HG02870 (cell line): ENCODE data around the gene PDGFD.

ENCODE experiments used
- ATAC-seq: cut with Tn5 transposase; IDR thresholded peaks from one replicate; pipeline ENCODE4 v1.9.1; 2021; ENCODE audit warnings: mild to moderate bottlenecking, moderate library complexity; ENCODE audit not compliant: unreplicated experiment

Gene PDGFD

DNA sequence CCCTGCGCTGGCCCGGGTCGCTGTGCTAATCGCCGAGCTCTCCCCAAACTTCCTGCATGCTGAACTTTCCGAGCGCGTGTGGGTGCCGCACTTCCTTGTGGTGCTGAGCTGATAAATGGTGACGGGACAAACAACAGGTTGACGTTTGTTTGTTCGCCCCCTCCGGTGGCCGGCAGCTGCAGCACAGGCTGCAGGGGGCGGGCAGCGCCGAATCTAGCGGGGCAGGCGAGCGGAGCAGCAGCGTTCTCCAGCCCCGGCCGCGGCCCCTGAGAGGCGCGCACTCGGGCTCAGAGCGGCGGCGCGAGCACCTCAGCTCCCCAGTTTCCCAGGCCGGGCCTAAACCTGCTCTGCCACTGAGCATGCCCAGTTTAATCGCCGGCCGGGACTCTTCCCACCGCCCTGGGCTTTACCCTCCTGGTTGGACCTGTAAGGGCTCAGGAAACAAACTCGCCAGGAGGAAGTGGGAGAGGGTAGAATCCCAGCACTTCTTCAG, at the start of gene PDGFD:
TSS of gene PDGFD (minus strand) at position 120 of the 493 bp plus-strand sequence.
- ATAC-seq = peak; percentile 87

- ATAC-seq = no peak
Measured at GRCh38 chr11:104206936-104207335, 43.0 kb upstream of the PDGFD start.

DNA sequence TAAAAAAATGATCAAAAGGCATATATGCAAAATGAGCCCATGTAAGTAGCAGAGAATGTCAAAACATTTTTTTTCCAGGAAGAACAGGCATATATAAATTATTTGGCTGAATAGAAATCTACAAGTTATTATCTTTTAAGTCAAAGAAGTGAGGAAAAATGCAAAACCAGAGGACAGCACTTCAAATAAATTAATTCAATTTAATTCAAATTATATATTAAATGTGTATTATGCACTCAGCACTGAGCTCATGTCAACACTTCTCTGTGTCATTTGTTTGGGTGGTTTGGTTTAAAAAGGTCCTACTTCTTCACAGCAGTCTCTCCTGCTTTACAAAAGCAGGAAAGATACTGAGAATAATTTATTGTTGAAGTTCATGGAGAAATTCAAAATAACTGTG, 41.9 kb upstream of the PDGFD start:
- ATAC-seq = no peak

DNA sequence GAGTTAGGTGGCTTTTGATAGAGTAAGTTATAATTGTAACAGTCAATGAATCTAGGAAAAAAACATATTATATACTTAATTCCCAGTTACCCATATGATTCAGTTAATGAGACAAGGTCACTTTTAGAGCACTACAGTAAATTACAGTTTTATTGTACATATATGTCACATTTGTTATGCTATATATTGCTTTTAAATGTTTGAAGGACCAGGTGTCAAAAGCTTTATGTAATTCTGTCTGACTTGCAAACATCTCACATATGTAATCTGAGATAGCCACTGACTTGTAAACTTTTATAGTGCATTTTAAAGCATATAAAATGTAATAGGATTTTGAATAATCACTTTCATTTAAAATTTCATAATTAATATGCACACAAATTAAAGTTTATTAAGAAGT, 36.7 kb upstream of the PDGFD start:
- no peak for ATAC-seq

DNA sequence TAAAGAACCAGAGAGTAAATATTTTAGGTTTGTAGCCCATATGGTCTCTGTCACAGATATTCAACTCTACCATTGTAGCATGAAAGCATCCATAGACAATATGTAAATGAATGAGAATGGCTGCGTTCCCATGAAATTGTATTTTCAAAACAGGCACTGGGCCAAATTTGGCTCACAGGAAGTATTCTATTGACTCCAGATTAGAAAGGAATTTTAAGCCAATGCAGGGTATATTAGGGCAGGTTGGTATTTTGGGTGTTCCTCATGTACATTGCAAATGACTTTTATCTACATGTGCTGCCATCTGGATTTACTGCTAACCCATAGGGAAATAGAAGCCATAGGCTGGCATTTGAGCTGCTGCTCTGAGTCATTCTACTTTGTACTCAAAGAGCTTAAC, 35.1 kb upstream of the PDGFD start:
- no peak for ATAC-seq

DNA sequence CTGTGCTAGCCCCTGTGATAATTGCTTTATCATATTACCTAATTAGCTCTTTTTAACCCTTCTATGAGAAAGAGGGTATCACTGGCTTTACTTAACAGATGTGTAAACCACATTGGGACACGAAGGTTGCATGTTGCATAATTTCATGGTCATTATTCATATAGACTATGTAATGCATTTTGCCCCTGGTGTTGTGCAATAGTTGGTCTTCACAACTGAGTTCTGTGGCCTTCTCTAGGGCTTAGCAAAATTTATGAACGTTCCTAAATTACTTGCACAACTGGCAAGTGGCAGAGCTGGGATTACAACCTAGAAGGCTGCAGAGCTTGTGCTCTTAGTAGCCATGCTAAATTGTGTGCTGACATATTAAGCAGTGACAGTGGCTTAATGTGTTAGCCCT, 34.6 kb upstream of the PDGFD start:
- ATAC-seq = no peak

GRCh38 chr11:104191124-104191523, 27.2 kb upstream of the PDGFD start:
- ATAC-seq = no peak

GRCh38 chr11:104183593-104183992, 19.6 kb upstream of the PDGFD start:
- no peak for ATAC-seq

- ATAC-seq = no peak
Measured at GRCh38 chr11:104175769-104176168, 11.8 kb upstream of the PDGFD start.

- ATAC-seq = no peak
Measured at GRCh38 chr11:104169091-104169490, 5.1 kb upstream of the PDGFD start.

- ATAC-seq = no peak
Measured at GRCh38 chr11:104165014-104165413, 1.1 kb upstream of the PDGFD start.

GRCh38 chr11:104163100-104164027, 583 bp downstream of the PDGFD start:
- ATAC-seq = peak; percentile 7

GRCh38 chr11:104161751-104162450, 2.0 kb downstream of the PDGFD start:
- no peak for ATAC-seq

- no peak for ATAC-seq
Measured at GRCh38 chr11:104159356-104159755, 4.6 kb downstream of the PDGFD start.

- ATAC-seq = no peak
Measured at GRCh38 chr11:104155375-104155774, 8.6 kb downstream of the PDGFD start.

- ATAC-seq = no peak
Measured at GRCh38 chr11:104154296-104154695, 9.7 kb downstream of the PDGFD start.

DNA sequence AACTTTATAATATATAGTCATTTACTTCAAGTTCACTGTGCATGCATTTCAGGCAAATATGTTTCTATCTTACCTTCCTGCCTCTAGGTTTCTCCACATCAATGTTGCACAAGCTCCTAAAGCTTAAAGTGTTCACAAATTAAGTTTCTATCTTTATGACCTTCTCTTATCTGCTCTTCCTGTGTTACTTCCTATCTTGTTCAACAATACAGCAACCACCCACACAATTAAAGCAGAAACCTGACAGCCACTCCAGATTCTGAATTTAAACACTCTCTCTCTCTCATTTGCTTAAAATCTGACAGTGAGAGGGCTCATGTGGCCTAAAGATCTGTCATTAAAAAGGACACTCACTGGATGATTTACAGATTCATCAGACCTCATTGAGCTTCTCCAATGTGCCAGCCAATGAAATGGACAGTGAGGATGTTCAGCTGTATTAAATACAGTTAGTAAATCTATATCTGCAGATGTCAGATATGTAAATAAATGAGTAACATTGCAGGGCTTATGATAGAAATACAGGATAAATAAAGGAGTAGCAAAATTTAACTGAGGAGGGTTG, 10.9 kb downstream of the PDGFD start:
- no peak for ATAC-seq

- ATAC-seq = no peak
Measured at GRCh38 chr11:104151404-104152204, 12.3 kb downstream of the PDGFD start.

DNA sequence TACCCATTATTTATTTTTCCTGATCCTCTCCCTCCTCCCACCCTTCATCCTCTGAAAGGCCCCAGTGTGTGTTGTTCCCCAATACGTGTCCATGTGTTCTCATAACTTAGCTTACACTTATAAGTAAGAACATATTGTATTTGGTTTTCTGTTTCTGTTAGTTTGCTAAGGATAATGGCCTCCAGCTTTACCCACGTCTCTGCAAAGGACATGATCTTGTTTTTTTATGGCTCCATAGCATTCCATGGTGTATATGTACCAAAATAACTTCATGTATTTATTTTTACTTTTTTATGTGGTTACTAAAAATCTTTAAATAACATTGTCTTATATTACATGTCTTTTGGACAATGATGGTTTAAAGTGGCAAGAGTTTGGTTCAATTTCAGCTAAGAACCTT, 15.2 kb downstream of the PDGFD start:
- no peak for ATAC-seq

GRCh38 chr11:104148074-104148473, 15.9 kb downstream of the PDGFD start:
- ATAC-seq = no peak

DNA sequence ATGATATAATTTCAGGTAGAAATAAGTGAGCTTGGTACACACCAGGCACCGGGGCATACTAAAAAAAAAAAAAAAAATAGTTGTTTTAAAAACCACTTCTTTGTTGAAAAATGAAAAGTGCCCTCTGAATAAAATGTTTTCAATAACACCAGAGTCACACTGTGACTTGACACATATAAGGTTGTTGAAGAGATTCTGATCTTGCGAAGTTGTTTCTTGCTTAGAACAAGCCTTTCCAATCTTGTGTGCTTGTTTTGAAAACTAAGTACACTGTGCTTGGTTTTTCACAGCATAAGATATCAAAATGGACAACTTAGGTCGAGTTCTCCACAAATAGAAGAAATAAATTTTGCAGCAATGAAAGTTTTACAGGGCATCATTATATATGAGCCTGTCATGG, 17.0 kb downstream of the PDGFD start:
- no peak for ATAC-seq
